Measurements from ENCODE around the gene TGFBR2. TPM values are rescaled to one million over a fixed set of nuclear protein-coding genes. Genes with fewer than 3 reads are reported as not detected.

Gene TGFBR2
- total RNA-seq, 1 donor from 2014 or later: 289 TPM

GRCh38 chr3:30646181-30646876 is 39.9 kb downstream of the TGFBR2 start:
- Histone ChIP-seq H3K4me1 (peaks cover 90% of the 10 kb centered on the region), H3K36me3 (peaks cover 67% of the 10 kb centered on the region), H3K27me3 (ENCODE audit: low read depth) (no peaks in the 10 kb centered on the region), H3K27ac (no peak overlapping the region), H3K4me3 (no peak overlapping the region), H3K9me3 (no peaks in the 10 kb centered on the region)
- intact Hi-C loops (cut with DNase I): no loop called here
- no peak for DNase-seq
- ATAC-seq: peak; percentile 20 to 46
- no peak for TF ChIP-seq CTCF (IDR thresholded peaks at IDR 0.05)

DNA sequence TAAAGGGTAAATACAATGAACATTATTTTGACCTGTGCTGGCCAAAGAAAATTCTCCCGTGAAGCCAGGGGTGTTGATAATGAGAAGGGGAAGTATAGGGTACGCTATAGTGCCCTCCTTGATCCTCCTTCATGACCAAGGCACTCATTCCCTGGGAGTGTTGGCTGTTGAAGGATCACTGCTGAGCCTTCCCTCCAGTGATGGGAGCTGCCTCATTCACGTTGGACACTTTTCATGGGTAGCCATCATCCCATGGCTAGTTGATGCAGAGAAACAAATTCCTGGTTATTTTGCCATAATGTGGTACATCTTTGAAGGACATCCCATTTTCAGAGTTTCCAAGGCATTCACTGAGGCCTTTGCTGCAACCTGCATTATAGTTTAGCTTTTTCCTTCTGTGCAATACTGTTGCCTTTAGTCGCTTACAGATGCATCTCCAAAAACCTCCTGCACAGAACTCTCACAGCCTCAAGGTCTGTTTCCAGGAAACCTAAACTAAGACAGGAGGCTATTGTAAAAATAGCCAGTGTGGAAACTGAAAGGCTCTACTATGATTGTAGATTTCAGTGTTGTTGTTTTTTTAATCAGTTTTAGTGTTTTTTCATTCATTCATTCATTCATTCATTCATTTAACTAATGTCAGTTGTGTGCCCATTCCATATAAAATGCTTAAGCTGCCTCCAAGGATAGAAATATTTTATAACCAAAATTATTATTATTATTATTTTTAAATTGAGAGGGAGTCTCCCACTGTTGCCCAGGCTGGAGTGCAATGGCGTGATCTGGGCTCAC is 40.8 kb downstream of the TGFBR2 start:
- H3K27ac ChIP-seq: no peak overlapping the region
- H3K36me3 ChIP-seq: peaks cover 75% of the 10 kb centered on the region
- ATAC-seq: no peak
- no peaks in the 10 kb centered on the region for H3K27me3 ChIP-seq (ENCODE audit: low read depth)
- DNase-seq: no peak
- H3K4me1 ChIP-seq: peaks cover 82% of the 10 kb centered on the region
- H3K4me3 ChIP-seq: no peak overlapping the region
- TF ChIP-seq CTCF (IDR thresholded peaks at IDR 0.05): no peak
- intact Hi-C loops (cut with DNase I): no loop called here
- H3K9me3 ChIP-seq: no peaks in the 10 kb centered on the region

DNA sequence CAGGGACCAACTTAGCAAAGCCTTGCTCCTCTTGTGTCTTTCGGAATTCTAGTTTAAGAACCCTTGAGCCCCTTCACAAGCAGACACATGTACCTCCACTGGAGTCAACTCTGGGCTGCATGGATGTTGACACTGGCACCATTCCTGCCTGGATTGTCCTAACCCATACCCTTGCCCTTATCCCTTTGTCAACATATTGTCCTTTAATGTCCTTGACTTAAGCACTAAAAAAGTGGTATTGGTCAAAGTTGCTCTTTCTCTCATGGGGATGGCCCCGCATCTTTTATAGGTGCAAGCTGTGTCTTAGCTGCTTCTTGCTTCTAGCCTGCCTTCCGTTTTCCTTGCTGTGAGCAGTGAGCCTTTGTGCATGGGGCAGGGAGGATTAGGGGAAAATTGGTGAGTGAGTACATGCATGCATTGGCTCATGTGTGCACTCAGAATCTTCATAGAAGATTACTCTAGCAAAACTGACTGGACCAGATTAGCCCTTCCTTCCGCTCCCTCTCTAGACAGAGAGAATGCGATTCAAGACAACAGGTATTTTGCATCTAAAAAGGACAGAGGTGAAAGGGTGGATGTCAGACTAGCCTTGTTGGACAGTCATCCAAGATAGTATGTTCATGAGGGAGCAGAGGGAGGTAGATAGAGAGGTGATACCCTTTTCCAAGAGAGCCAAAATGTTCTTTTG is 42.4 kb downstream of the TGFBR2 start:
- peaks cover 91% of the 10 kb centered on the region for H3K36me3 ChIP-seq
- H3K27ac ChIP-seq: peak overlapping the region; percentile 54
- DNase-seq (no peak), ATAC-seq (peak in 1 of 2 donors; percentile 7)
- no peak for TF ChIP-seq CTCF (IDR thresholded peaks at IDR 0.05)
- H3K27me3 ChIP-seq (ENCODE audit: low read depth): no peaks in the 10 kb centered on the region
- intact Hi-C loops (cut with DNase I): no loop called here
- H3K4me1 ChIP-seq: peaks cover 66% of the 10 kb centered on the region
- H3K4me3 ChIP-seq: no peak overlapping the region
- no peaks in the 10 kb centered on the region for H3K9me3 ChIP-seq

DNA sequence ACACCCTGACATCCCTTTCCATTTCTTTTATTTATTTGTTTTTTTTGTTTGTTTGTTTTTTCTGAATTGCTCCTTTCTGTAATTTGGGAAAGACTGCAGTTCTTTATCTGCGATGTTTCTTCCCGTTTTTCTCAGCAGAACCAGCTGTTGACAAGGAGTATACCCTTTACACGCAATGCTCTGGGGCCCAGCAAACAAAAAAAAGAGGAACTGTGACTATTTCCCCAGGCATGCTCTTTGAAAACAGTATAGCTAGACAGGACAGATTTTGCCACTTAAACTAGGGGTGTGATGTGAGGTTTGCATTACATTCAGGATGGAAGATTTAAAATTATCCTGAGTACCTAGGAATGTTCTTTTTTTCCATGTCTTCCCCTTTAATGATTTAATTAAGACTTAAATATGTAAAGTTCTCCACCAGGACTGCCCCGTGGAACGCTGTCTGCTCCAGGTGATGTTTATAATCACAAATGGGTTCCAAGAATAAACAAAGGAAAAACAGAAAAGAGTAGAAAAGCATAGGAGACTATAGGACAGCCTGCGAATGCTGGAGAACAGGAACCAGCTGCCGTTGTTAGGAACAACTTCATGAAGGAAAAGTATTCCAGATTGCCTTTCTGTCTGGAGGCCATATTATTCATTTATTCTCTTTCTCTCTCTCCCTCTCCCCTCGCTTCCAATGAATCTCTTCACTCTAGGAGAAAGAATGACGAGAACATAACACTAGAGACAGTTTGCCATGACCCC is 43.3 kb downstream of the TGFBR2 start:
- H3K4me1 ChIP-seq: peaks cover 66% of the 10 kb centered on the region
- ATAC-seq (peak in 1 of 2 donors; percentile 71), DNase-seq (no peak)
- peak overlapping the region; percentile 54 for H3K27ac ChIP-seq
- no peaks in the 10 kb centered on the region for H3K9me3 ChIP-seq
- H3K36me3 ChIP-seq: peaks cover 98% of the 10 kb centered on the region
- intact Hi-C loops (cut with DNase I): no loop called here
- H3K27me3 ChIP-seq (ENCODE audit: low read depth): no peaks in the 10 kb centered on the region
- no peak for TF ChIP-seq CTCF (IDR thresholded peaks at IDR 0.05)
- no peak overlapping the region for H3K4me3 ChIP-seq

All from lower lobe of right lung (tissue), 2 donors.